ENCODE data around the gene MRPL39.
A peak's percentile ranks its signal among the peaks of the same experiment; 100 is the strongest.

The MRPL39 gene

DNA sequence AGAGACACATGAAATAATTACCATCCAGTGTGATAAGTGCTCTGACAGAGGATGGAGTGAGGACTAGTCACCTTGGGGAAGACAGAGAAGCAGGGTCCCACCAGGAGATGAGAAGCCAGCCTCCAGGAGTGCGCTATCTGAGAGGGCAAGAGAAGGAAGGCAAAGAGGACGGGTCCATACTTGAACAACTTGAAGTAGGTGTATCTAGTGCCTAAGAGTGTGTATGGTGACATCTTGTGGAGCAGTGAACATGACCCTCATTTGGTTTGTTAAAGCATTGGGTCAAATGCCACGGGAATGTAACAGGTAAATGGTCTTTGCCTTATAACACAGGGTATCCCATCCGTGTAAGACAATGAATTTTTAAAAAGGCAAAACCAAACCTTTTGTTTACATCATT lies 39.8 kb downstream of the MRPL39 start:
- Mint-ChIP-seq H3K9me3 (no peaks in the 10 kb centered on the region), H3K4me3 (peak overlapping the region; percentile 94), H3K36me3 (ENCODE audit: low read depth) (peaks cover 95% of the 10 kb centered on the region), H3K27me3 (no peaks in the 10 kb centered on the region), H3K4me1 (peaks cover 61% of the 10 kb centered on the region), H3K27ac (peak overlapping the region; percentile 96)
- DNase-seq (no peak), ATAC-seq (peak; percentile 9)

DNA sequence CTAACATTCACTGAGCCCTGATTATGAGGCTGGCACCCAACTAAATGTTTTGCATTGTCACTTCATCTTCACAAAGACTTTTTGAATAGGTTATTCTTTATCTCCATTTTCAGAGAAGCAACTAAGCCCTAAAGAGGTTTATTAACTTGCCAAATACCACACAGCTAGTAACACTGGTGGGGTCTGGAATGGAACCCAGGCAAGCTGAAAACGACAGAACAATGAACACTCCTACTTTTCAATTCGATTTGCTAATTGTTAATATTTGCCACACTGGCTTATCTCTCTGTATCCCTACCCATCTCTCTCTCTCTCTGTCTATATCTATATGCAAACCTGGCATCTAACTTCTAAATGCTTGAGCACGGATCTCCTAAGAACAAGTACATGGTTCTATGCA lies 40.6 kb downstream of the MRPL39 start:
- Mint-ChIP-seq H3K9me3 (no peaks in the 10 kb centered on the region), H3K4me3 (peak overlapping the region; percentile 94), H3K36me3 (ENCODE audit: low read depth) (peaks cover 96% of the 10 kb centered on the region), H3K4me1 (peaks cover 55% of the 10 kb centered on the region), H3K27me3 (no peaks in the 10 kb centered on the region), H3K27ac (peak overlapping the region; percentile 96)
- ATAC-seq, result no peak
- DNase-seq, result no peak

DNA sequence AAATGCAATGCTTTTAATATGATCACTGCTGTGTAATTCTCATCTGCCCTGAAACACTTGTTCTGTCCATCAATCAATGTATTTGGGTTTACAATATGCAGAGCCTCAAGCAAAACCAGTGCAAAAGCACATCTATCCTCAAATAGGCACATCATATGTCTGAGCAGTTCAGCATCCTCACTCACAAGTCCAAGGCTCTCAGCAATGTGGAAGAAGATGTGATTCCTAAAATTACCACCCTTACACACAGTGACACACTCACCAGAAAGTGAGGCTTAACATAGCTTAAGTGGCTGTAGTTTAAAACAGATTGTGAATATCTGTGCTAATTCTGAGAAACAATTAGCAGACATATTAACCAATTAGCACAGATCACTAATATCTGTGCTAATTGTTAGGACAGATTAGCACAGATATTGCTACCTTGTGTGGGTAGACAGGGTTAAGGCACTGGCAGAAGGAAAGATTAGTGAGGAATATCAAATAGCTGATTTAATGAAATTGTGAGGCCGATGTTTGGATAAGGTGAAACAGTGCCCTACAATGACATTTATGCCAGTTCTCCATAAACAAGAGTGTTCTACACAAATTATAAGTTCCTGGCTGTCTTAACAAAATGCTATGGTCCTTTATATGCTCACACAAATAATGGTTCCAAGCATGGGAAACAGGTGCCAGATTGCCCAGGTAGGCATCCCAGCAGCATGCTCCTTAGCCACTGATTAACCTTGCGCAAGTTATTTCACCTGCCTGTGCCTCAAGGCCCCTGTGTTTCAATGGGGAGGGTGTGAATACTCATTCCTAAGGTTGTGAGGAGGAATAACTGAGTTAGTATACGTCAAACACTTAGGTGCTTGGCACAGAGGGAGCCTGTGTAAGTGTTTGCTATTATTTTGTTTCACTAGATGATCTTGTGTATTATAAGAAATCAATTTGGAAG lies 41.7 kb downstream of the MRPL39 start:
- peaks cover 92% of the 10 kb centered on the region for H3K36me3 Mint-ChIP-seq (ENCODE audit: low read depth)
- no peaks in the 10 kb centered on the region for H3K27me3 Mint-ChIP-seq
- peak overlapping the region; percentile 96 for H3K27ac Mint-ChIP-seq
- ATAC-seq, result no peak
- H3K4me3 Mint-ChIP-seq, result peak overlapping the region; percentile 94
- DNase-seq, result peak; percentile 26
- H3K9me3 Mint-ChIP-seq, result no peaks in the 10 kb centered on the region
- peaks cover 53% of the 10 kb centered on the region for H3K4me1 Mint-ChIP-seq

DNA sequence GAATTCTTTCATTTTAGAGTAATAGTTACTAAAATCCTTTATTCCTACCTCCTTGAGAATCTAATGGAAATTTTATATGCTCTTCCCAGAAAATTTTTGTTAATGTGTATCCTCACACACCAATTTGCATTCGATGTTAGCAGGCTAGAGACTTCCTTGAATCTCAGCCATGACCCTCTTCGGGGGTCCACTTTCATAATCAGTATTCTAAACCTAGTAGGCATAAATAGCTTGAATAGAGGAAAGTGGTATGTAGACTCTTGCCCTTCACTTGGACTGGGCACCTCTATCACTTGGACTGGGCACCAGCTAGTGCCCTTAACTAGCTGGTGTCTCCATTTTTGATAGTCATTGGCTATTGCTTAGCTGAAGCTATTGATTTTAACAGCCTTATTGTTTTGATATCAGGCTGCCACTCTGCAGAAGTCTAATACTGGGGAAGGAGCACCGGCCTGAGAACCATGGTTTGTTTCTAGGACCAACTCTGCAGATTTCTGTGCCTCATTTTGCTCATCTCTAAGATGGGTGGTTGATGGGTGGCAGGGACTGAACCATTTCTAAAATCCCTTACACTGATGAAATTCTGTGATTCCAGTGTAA lies 42.8 kb downstream of the MRPL39 start:
- no peak for DNase-seq
- no peaks in the 10 kb centered on the region for H3K9me3 Mint-ChIP-seq
- H3K27me3 Mint-ChIP-seq, result no peaks in the 10 kb centered on the region
- H3K27ac Mint-ChIP-seq, result peak overlapping the region; percentile 96
- H3K4me1 Mint-ChIP-seq, result peaks cover 57% of the 10 kb centered on the region
- no peak for ATAC-seq
- peaks cover 83% of the 10 kb centered on the region for H3K36me3 Mint-ChIP-seq (ENCODE audit: low read depth)
- H3K4me3 Mint-ChIP-seq, result peak overlapping the region; percentile 94

DNA sequence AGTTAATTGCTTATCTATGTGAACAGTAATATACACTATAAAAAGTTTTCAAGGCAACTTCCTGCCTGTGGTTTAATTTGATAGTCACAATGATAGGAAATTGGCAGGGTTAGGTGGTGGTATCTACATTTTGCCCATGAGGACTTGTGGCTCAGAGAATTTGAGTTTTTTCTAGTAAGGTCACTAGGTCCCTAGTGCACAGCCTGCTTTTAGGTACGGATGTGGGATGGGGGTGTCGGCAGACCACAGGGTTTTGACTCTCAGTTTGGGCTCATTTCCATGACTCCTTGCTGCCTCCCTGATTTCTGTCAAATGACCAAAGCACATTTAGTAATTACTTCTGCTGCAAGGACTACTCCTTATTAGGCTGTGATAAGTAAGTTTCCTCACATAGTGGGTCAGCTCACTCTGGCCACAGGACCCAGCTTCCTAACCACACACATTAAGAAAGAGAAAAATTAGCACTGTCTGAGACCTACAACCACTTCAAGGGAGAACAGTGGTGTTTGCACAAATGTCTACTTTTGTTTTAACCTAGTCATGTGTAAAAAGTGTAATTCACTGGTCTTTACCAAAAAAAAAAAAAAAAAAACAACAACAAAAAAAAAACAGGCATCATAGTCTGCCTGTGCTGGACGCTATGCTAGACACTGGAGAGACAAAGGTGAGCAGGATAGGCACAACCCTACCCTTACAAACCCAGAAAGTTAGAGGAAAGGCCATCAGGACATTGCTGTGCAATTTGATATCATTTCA lies 43.7 kb downstream of the MRPL39 start:
- no peaks in the 10 kb centered on the region for H3K27me3 Mint-ChIP-seq
- DNase-seq (peak; percentile 49), ATAC-seq (peak; percentile 6)
- no peaks in the 10 kb centered on the region for H3K9me3 Mint-ChIP-seq
- H3K36me3 Mint-ChIP-seq (ENCODE audit: low read depth), result peaks cover 75% of the 10 kb centered on the region
- peaks cover 60% of the 10 kb centered on the region for H3K4me1 Mint-ChIP-seq
- peak overlapping the region; percentile 96 for H3K27ac Mint-ChIP-seq
- peak overlapping the region; percentile 94 for H3K4me3 Mint-ChIP-seq

DNA sequence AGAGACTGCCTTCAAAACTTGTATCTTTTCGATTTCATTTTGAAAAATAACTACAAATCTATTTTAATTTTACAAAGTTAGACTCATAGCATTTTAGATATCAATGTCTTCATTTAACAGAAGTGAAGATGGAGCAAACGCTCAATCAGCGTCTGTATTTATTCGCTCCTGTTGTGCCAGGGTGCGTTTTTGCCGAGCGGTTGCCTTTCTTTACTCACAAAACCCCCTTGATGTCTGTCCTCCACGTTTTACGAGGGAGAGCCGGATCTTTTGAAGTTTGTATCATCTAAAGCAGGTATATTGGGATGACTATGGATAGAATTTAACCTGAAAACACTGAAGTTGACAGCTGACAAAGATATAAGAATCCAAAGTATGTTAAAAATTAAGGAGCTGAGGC lies 44.6 kb downstream of the MRPL39 start:
- H3K27ac Mint-ChIP-seq, result peak overlapping the region; percentile 96
- no peak for ATAC-seq

DNA sequence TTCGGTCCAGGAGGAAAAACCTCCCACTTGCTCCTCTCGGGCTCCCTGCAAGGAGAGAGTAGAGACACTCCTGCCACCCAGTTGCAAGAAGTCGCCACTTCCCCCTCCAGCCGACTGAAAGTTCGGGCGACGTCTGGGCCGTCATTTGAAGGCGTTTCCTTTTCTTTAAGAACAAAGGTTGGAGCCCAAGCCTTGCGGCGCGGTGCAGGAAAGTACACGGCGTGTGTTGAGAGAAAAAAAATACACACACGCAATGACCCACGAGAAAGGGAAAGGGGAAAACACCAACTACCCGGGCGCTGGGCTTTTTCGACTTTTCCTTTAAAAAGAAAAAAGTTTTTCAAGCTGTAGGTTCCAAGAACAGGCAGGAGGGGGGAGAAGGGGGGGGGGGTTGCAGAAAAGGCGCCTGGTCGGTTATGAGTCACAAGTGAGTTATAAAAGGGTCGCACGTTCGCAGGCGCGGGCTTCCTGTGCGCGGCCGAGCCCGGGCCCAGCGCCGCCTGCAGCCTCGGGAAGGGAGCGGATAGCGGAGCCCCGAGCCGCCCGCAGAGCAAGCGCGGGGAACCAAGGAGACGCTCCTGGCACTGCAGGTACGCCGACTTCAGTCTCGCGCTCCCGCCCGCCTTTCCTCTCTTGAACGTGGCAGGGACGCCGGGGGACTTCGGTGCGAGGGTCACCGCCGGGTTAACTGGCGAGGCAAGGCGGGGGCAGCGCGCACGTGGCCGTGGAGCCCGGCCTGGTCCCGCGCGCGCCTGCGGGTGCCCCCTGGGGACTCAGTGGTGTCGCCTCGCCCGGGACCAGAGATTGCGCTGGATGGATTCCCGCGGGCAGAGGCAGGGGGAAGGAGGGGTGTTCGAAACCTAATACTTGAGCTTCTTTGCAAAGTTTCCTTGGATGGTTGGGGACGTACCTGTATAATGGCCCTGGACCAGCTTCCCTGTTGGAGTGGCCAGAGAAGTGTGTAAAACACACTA lies 45.3 kb downstream of the MRPL39 start:
- peak; percentile 87 for DNase-seq
- no peaks in the 10 kb centered on the region for H3K27me3 Mint-ChIP-seq
- peaks cover 63% of the 10 kb centered on the region for H3K4me1 Mint-ChIP-seq
- peak overlapping the region; percentile 96 for H3K27ac Mint-ChIP-seq
- peak; percentile 73 for ATAC-seq
- peaks cover 59% of the 10 kb centered on the region for H3K36me3 Mint-ChIP-seq (ENCODE audit: low read depth)
- H3K9me3 Mint-ChIP-seq, result no peaks in the 10 kb centered on the region
- peak overlapping the region; percentile 94 for H3K4me3 Mint-ChIP-seq

More for the DNA sequence above, 44.6 kb downstream of the MRPL39 start:
- no peaks in the 10 kb centered on the region for H3K27me3 Mint-ChIP-seq
- peak overlapping the region; percentile 94 for H3K4me3 Mint-ChIP-seq
- no peaks in the 10 kb centered on the region for H3K9me3 Mint-ChIP-seq
- peaks cover 66% of the 10 kb centered on the region for H3K36me3 Mint-ChIP-seq (ENCODE audit: low read depth)
- DNase-seq, result no peak
- peaks cover 61% of the 10 kb centered on the region for H3K4me1 Mint-ChIP-seq

DNA sequence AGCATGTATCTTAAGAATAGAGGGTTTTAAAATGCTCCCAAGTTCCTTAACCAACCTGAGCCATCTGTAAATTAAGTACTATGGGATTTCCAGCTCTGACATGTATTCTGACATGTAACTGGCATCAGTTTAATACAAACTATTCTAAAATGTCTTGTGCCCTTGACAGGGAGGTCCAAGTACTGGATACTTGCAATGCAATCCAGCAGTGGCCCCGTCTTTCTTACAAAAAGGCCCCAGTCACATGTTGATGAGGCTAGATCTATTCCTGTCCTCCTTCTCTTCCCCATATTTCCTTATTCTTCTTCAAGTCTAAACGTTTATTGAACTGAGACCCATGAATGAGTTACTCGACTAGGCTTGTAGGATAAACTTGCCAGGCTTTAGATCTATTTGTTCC lies 46.4 kb downstream of the MRPL39 start:
- ATAC-seq (no peak), DNase-seq (no peak)
- Mint-ChIP-seq H3K27me3 (no peaks in the 10 kb centered on the region), H3K36me3 (ENCODE audit: low read depth) (peaks cover 49% of the 10 kb centered on the region), H3K27ac (peak overlapping the region; percentile 96), H3K4me3 (peak overlapping the region; percentile 94), H3K4me1 (peaks cover 66% of the 10 kb centered on the region), H3K9me3 (no peaks in the 10 kb centered on the region)

DNA sequence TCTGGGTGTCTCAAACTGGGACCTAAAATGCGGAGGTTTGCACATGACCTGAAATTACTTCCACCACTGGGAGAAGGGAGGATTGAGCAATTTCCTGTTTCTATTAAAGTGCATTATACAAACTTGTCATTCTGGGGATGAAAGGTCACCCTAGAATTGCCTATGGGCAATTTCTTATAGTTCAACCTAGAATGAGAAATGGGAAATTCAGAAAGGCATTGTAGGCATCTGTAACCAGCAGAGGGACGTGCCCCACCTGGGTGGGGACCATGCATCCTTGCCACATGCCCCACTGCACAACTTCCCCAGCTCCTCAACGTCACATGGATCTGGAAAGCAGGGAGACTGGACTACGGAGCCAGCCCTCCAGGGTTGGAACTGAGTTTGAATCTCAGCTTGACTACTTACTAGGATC lies 47.0 kb downstream of the MRPL39 start:
- ATAC-seq, result peak; percentile 44
- H3K4me1 Mint-ChIP-seq, result peaks cover 67% of the 10 kb centered on the region

DNA sequence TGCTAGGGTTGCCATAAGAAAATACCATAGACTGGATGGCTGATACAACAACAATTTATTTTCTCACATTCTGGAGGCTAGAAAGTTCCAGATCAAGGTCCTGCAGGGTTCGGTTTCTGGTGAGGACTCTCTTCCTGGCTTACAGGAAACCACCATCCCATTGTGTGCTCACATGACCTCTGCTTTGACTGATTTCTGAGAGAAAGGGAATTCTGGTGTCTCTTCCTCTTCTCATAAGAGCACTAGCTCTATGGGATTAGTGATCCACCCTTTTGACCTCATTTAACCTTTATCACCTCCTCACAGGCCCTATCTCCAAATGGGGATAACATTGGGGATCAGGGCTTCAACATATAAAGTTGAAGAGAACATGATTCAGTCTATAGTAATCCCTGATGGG lies 47.5 kb downstream of the MRPL39 start:
- DNase-seq, result no peak
- H3K27me3 Mint-ChIP-seq, result no peaks in the 10 kb centered on the region
- peak overlapping the region; percentile 96 for H3K27ac Mint-ChIP-seq
- H3K9me3 Mint-ChIP-seq, result no peaks in the 10 kb centered on the region
- H3K4me3 Mint-ChIP-seq, result peak overlapping the region; percentile 94
- peaks cover 37% of the 10 kb centered on the region for H3K36me3 Mint-ChIP-seq (ENCODE audit: low read depth)
- H3K4me1 Mint-ChIP-seq, result peaks cover 72% of the 10 kb centered on the region
- no peak for ATAC-seq

More for the DNA sequence above, 47.0 kb downstream of the MRPL39 start:
- no peaks in the 10 kb centered on the region for H3K27me3 Mint-ChIP-seq
- peak; percentile 49 for DNase-seq
- peak overlapping the region; percentile 94 for H3K4me3 Mint-ChIP-seq
- H3K36me3 Mint-ChIP-seq (ENCODE audit: low read depth), result peaks cover 42% of the 10 kb centered on the region
- peak overlapping the region; percentile 96 for H3K27ac Mint-ChIP-seq
- no peaks in the 10 kb centered on the region for H3K9me3 Mint-ChIP-seq

DNA sequence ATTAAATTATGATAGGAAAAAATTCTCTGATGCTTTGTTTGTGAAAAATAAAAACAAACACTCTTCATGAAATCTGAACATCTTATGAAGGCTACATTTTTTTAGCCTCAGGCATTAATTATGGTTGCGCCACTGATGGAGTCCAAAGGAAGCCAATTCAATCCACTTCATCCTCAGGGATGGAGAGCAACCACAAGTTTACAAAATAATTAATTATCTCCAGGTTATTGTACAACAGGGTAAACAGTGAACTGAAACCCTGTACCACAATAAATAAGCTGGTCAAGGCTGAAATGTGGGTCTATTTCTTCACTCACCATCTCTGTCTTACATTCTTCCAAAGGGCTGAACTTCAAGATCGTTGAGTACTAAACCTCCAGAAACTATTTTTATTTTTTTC lies 49.2 kb downstream of the MRPL39 start:
- Mint-ChIP-seq H3K27ac (peak overlapping the region; percentile 47), H3K27me3 (no peaks in the 10 kb centered on the region), H3K4me1 (peaks cover 71% of the 10 kb centered on the region), H3K36me3 (ENCODE audit: low read depth) (peaks cover 21% of the 10 kb centered on the region), H3K9me3 (no peaks in the 10 kb centered on the region), H3K4me3 (no peak overlapping the region)
- ATAC-seq (no peak), DNase-seq (no peak)

DNA sequence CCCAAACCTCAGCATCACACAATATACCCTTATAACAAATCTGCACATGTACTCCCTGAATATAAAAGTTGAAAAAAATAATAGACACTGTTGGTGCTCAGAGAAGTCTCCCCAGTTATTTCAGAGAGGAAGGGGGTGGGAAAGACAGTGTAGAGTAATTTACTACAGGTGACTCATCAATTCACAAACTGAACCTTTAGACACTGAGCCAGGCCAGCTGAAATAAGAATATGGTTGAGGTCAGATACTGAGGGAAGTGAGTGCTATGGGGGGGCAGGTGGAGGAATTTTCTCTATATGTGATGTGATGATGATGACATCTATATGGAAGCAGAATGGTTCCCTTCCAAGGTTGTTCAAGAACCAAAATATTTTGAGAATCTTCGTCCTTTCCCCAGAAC lies 50.1 kb downstream of the MRPL39 start:
- ATAC-seq, result no peak
- Mint-ChIP-seq H3K4me1 (peaks cover 68% of the 10 kb centered on the region), H3K4me3 (no peak overlapping the region), H3K36me3 (ENCODE audit: low read depth) (peaks cover 11% of the 10 kb centered on the region), H3K27me3 (no peaks in the 10 kb centered on the region), H3K27ac (peak overlapping the region; percentile 36), H3K9me3 (no peaks in the 10 kb centered on the region)
- no peak for DNase-seq

DNA sequence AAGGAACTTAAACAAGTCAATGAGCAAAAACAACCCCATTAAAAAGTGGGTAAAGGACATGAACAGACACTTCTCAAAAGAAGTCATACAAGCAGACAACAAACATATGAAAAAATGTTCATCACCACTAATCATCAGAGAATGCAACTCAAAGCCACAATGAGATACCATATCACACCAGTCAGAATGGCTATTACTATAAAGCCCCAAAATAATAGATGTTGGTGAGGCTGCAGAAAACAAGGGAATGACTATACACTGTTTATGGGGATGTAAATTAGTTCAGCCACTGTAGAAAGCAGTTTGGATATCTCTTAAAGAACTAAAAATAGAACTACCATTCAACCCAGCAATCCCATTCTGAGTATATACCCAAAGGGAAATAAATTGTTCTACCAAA lies 51.2 kb downstream of the MRPL39 start:
- Mint-ChIP-seq H3K9me3 (no peaks in the 10 kb centered on the region), H3K4me1 (peaks cover 65% of the 10 kb centered on the region), H3K4me3 (no peak overlapping the region), H3K36me3 (ENCODE audit: low read depth) (peaks cover 3% of the 10 kb centered on the region), H3K27me3 (no peaks in the 10 kb centered on the region), H3K27ac (peak overlapping the region; percentile 69)
- ATAC-seq (no peak), DNase-seq (no peak)
